GM12801 (cell line): ENCODE data around the gene MNT.

ENCODE experiments used
- CTCF ChIP-seq: IDR thresholded peaks from one replicate; pipeline ENCODE4 v1.5.1; 2011; ENCODE audit warnings: control low read depth; ENCODE audit not compliant: insufficient read length; ENCODE audit errors: extremely low read depth

The MNT gene

GRCh38 chr17:2380226-2380922, 20.5 kb downstream of the MNT start:
- no peak for TF ChIP-seq CTCF

- TF ChIP-seq CTCF: no peak
These were observed 21.2 kb downstream of the MNT start for GRCh38 chr17:2379489-2380225.

GRCh38 chr17:2378905-2379304, 22.0 kb downstream of the MNT start:
- no peak for TF ChIP-seq CTCF

- no peak for TF ChIP-seq CTCF
These were observed 23.2 kb downstream of the MNT start for GRCh38 chr17:2377659-2378058.

GRCh38 chr17:2376107-2376506, 24.8 kb downstream of the MNT start:
- TF ChIP-seq CTCF: no peak

GRCh38 chr17:2375406-2375805, 25.5 kb downstream of the MNT start:
- TF ChIP-seq CTCF: no peak

- TF ChIP-seq CTCF: no peak
These were observed 26.1 kb downstream of the MNT start for GRCh38 chr17:2374549-2375285.
